ENCODE results near the gene PPP2R5D.

Gene PPP2R5D

GRCh38 chr6:42963855-42964605, 20.3 kb upstream of the PPP2R5D start:
- DNase-seq = peak; percentile 31

DNA sequence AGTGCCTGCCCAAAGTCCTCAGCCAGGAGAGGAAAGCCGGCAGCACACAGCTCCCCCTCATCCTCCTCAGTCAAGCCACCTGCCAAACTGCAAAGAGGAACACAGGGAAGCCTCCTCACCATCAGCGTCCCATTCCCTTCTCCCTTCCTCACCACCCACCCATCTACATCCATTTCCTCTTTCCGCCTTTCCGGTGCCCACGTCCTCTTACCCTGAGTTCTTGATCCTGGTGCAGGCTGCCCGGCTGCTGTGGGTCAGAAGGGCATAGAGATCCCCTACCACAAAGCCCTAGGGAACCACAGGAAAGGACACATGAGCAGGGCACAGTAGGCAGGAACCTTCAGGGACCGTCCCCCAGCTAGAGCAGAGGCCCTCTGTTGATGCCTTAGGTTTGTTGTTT, 17.8 kb upstream of the PPP2R5D start:
- no peak for DNase-seq

DNA sequence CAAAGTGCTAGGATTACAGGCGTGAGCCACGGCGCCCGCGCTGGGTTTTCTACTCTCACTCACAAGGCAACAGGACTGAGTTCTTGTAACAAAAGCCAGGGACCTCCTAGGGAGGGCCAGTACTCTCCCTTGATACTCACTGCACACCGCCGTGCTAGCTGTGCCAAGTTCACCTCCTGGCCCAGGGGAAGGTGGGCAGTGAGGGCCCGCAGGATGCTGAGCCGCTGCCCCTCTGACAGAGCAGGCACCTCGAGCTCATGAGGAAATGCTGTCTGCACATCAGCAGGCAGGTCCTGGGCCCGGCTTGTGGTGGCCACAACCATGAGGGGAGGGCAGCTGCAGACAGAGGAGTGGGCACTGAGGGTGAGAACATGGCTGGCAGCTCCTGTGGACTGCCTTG, 17.1 kb upstream of the PPP2R5D start:
- no peak for DNase-seq

- no peak for DNase-seq
Measured at GRCh38 chr6:42968126-42968701, 16.2 kb upstream of the PPP2R5D start.

DNA sequence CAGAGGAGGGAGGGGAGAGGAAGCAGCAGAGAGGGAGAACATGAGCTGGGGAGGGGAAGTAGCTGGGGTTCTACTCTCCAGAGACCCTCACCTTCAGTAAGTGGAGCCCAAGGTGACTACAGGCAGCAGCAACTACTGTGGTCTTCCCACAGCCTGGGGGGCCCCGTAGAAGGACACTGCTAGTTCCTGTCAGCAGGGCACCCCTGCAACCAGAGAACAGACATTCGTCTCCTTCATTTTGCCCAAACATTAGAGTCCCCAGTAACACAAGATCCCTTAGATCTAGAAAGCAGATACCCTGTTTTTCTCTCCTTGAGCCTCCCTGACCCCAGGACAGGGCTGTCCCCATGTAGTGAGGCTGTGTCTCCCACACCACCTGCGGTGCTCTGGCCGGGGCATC, 15.6 kb upstream of the PPP2R5D start:
- no peak for DNase-seq

- no peak for DNase-seq
Measured at GRCh38 chr6:42969431-42969830, 14.9 kb upstream of the PPP2R5D start.

DNA sequence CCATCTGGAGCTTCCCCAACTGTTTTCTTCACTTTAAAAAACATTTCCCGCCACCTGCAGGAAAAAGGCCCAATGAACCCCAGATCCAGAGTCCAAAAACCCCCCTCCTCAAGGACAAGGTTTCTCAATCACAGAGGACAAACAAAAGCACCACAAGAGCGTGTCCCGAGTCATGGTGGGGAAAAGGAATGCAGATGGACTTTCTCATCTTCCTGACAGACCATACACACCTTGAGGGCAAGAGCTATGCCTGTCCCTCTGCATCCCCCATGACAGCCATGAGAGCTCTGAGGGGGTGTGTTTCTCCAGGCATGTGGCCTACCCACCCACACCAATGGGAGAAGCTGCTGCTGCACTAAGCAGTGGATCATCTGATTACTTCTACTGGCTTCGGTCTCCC, 14.4 kb upstream of the PPP2R5D start:
- no peak for DNase-seq

DNA sequence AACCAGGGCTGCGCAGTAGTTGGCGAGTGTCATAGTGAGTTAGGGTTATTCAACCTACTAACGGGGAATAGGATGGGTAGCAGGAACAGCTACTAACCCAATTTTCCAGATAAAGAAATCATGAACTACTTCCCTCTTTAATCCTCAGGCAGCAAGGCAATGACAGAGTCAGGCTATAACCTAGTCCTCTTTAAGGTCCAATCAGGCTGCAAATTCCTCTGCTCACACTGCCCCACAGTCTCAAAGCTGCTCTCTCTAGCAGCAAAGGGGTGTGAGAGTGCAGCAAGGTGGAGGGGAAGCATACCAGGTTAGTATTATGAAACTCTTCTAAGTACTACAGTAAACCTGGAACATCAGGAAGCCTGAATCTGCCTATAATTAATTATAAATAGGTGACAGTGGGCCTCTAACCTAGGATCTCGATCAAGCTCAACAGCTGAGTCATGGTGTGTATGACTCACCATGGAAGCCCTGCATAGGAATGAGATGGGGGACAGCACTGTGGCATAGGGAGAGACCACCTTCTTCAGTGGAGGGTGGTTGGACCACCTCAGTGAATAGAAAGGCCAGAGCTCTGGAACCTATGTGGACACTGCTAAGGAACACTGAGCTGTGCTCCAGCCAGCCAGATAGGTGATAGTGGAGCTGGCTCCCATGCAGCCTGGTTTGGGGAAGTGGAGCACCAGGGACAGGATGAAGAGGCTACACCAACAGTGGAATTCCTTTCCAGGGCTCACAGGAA, 13.3 kb upstream of the PPP2R5D start:
- no peak for DNase-seq

GRCh38 chr6:42971746-42972327, 12.5 kb upstream of the PPP2R5D start:
- DNase-seq = no peak

GRCh38 chr6:42973926-42974325, 10.4 kb upstream of the PPP2R5D start:
- no peak for DNase-seq

- DNase-seq = no peak
Measured at GRCh38 chr6:42974919-42975505, 9.4 kb upstream of the PPP2R5D start.

DNA sequence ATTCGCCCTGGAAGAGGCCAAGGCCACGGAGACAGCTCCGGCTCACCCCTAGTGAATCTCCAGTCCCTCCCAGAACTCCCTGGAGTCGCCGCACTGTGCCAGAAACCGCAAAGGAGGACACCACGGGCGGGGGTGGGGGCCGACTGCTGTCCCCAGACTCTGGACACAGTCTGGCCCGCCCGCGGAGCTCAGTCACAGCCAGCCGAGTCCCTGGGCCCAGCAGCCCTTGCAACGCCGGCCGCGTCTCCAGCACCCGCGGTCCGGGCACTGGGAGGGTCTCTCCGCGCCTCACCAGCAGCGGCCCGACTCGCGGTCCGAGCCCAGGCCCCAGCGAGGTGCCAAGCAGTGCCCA, 5.9 kb upstream of the PPP2R5D start:
- DNase-seq = no peak

GRCh38 chr6:42978839-42979522, 5.4 kb upstream of the PPP2R5D start, which contains the start of gene PEX6:
PEX6 (minus strand) TSS chr6:42979181; CDS start chr6:42979150, 31 bp downstream.
- peak; percentile 92 for DNase-seq

DNA sequence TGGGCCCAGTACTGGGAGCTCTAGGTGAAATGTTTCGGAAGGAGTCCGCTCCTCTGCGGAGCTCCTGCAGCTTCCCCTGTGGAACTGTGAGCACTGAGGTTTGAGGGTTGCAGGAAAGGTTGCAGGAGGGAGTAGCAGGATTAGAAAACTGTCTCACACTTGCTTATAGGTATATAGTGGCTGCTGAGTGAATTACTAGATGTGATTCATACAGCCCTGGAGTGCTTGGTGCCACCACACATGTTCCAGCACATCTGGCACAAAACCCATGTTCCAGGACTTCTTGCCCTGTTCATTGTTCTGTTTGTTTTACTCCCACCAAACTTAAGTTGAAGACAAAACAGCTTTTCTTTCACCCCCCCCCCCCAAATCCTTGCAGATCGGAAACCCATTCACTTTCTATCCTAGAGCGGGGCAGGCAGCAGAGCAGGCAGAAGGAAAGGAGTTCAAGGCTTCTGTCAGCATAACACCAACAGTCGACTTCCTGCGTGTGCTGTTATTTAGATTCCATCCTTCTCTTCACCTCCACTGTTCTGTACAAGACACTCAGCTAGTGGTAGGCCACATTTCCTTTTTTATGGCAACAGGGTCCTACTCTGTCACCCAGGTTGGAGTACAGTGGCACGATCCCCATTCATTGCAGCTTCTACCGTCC, 4.7 kb upstream of the PPP2R5D start:
- DNase-seq = peak; percentile 33

DNA sequence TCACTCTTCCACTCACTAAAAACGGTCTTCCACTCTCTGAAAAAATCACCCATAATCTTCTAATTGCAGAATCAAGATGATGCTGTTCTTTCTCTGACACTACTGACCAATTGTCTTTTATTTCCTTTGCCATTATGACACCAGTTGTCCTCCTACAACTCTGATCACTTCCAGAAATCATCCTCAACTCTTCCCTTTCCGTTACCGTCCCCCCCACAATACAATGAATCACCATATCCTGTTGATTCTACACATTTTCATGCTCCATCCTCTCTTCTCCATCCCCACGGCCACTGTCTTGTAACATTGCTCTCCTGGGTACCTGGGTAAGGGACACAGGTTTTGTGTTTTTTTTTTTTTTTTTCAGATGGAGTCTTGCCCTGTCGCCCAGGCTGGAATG, 2.5 kb upstream of the PPP2R5D start:
- no peak for DNase-seq

DNA sequence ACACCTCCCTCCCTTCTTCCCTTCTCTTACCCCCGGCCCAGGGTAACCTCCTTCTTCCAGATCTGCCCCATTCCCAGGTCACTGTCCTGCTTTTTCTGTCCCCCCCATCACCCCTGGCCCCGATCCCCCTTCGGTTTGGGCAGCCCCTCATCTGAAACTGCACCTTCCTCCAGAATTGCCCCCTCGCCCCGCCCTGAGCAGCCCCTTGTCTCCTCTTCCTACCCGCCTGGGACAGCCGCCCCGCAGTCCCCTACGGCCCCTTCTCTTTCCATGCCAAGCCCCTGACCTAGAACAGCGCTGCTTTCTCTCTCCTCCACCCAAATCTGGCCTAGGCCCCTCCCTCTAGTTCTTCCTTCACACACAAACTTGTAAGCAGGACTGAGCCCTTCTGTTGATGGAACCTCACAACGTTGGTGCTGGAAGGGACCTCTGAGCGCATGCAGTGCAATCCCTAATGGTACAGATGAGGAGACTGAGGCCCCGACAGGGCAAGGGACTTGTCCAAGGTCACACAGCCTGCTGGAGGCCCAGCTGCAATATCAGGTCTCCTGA, 630 bp downstream of the PPP2R5D start:
- no peak for DNase-seq

- DNase-seq = no peak
Measured at GRCh38 chr6:42987533-42988451, 3.4 kb downstream of the PPP2R5D start.

GRCh38 chr6:42988486-42989020, 4.2 kb downstream of the PPP2R5D start:
- no peak for DNase-seq

DNA sequence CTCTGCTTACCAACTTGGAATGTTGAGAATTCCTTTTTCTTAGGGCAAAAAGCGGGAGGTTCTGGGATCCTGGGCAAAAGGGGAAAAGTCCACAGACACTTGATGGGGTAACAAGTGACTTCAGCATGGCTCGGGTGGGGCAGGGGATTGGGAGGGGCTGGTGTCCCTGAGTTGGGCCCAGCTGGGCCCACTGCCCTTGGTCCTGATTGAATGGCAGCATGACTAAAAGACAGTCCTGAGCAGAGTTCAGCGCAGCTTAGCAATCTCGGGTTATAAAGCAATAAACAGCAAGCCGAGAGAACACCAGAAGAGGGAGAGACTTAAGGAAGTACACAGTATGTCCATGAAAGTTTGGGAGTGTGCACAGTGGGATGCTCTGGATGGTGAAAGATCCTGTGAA, 5.6 kb downstream of the PPP2R5D start:
- no peak for DNase-seq

GRCh38 chr6:42993445-42993844, 9.1 kb downstream of the PPP2R5D start:
- no peak for DNase-seq

Data from CD4-positive, alpha-beta T cell treated with Interleukin-4 for 4 hours (primary cell).